Vagina (tissue), 2 donors: ENCODE measurements around the gene WAPL.

ENCODE experiments used
- CTCF ChIP-seq, 3 experiments: fragments of 450-650 bp in 2 of 3; fragments of 200-600 bp in 1 of 3; sonication (generic) in 1 of 3; IDR thresholded peaks; one replicate each; pipeline ENCODE4 v1.5.1; 2017 to 2019; ENCODE audit warnings: antibody characterized with exemption in 3 of 3, mild to moderate bottlenecking in 2 of 3, moderate library complexity in 2 of 3
- POLR2A ChIP-seq, 2 donors: fragments of 450-650 bp; IDR thresholded peaks; one replicate each; pipeline ENCODE4 v1.6.1; 2017; ENCODE audit warnings: antibody characterized with exemption in 2 of 2, mild to moderate bottlenecking in 2 of 2, moderate library complexity in 2 of 2
- POLR2AphosphoS5 ChIP-seq, 2 donors: sonication (generic); formaldehyde crosslinking; IDR thresholded peaks; one replicate each; pipeline ENCODE4 v1.9.0; 2017; ENCODE audit warnings: antibody characterized with exemption in 2 of 2, mild to moderate bottlenecking in 2 of 2, low read depth in 1 of 2; ENCODE audit not compliant: insufficient read depth in 1 of 2

- TF ChIP-seq CTCF (IDR thresholded peaks at IDR 0.05) (no peak), POLR2AphosphoS5 (IDR thresholded peaks at IDR 0.05; ENCODE audit: insufficient read depth in 1 of 2, low read depth in 1 of 2) (no peak), POLR2A (IDR thresholded peaks at IDR 0.05) (no peak)
Measured at GRCh38 chr10:86401588-86402282, 119.9 kb downstream of the WAPL start.
